WTC11 (cell line): ENCODE results near the gene PARD3B. TPM values are rescaled to one million over a fixed set of nuclear protein-coding genes. Genes with fewer than 3 reads are reported as not detected.

ENCODE experiments used
- ATAC-seq: fragments of 200-7000 bp; cut with Tn5 transposase; 2 replicates; pipeline ENCODE4 v1.10.0; 2021; ENCODE audit warnings: mild to moderate bottlenecking, moderate library complexity
- CTCF ChIA-PET: fragments of 300-600 bp; sonication (Branson Sonifier 250); formaldehyde crosslinking; loops from one replicate; lab custom pipeline; 2021; ENCODE audit warnings: antibody characterized with exemption; lab: Charles Lee
- POLR2A ChIA-PET: fragments of 350-600 bp; sonication (Branson Sonifier 250); formaldehyde crosslinking; loops from one replicate; lab custom pipeline; 2021; ENCODE audit warnings: antibody characterized with exemption; lab: Charles Lee
- DNase-seq: peaks from one replicate; pipeline ENCODE4 v3.0.0; 2021; ENCODE audit warnings: low spot score
- H3K27ac Mint-ChIP-seq: 2 replicates; pipeline ENCODE4 v1.8.0; 2021; ENCODE audit warnings: mixed read lengths
- H3K27me3 Mint-ChIP-seq: 2 replicates; pipeline ENCODE4 v1.8.0; 2021; ENCODE audit warnings: low read depth, mild to moderate bottlenecking, moderate library complexity, mixed read lengths
- H3K36me3 Mint-ChIP-seq: 2 replicates; pipeline ENCODE4 v1.8.0; 2021; ENCODE audit warnings: mixed read lengths
- H3K4me1 Mint-ChIP-seq: 2 replicates; pipeline ENCODE4 v1.8.0; 2022; ENCODE audit warnings: mixed read lengths
- H3K4me3 Mint-ChIP-seq: 2 replicates; pipeline ENCODE4 v1.8.0; 2021; ENCODE audit warnings: mild to moderate bottlenecking, moderate library complexity, mixed read lengths
- H3K9me3 Mint-ChIP-seq: 2 replicates; pipeline ENCODE4 v1.8.0; 2021; ENCODE audit warnings: mixed read lengths
- AFF4 ChIP-seq: sonication (generic); formaldehyde crosslinking; IDR thresholded peaks from 2 replicates; pipeline ENCODE4 v1.8.1; 2023; ENCODE audit warnings: mild to moderate bottlenecking, missing genetic modification reagents, borderline replicate concordance
- ATF2 ChIP-seq: sonication (generic); formaldehyde crosslinking; IDR thresholded peaks from 2 replicates; pipeline ENCODE4 v1.8.1; 2022; ENCODE audit warnings: low read depth, missing genetic modification reagents, borderline replicate concordance
- ATF6 ChIP-seq: sonication (generic); formaldehyde crosslinking; IDR thresholded peaks from 2 replicates; pipeline ENCODE4 v1.8.1; 2023; ENCODE audit warnings: mild to moderate bottlenecking, missing genetic modification reagents
- ERG ChIP-seq: fragments of 250-450 bp; sonication (Bioruptor Pico); IDR thresholded peaks from 2 replicates; pipeline ENCODE4 v1.8.0; 2021; ENCODE audit warnings: mild to moderate bottlenecking
- FOXP4 ChIP-seq: sonication (generic); formaldehyde crosslinking; IDR thresholded peaks from 2 replicates; pipeline ENCODE4 v1.8.0; 2022; ENCODE audit warnings: mild to moderate bottlenecking, missing genetic modification reagents
- GRHL2 ChIP-seq: fragments of 250-450 bp; sonication (Bioruptor Pico); IDR thresholded peaks from 2 replicates; pipeline ENCODE4 v1.8.0; 2022; ENCODE audit warnings: mild to moderate bottlenecking, moderate library complexity; ENCODE audit not compliant: insufficient replicate concordance, severe bottlenecking
- NFATC4 ChIP-seq: fragments of 250-450 bp; sonication (Bioruptor Pico); IDR thresholded peaks from 2 replicates; pipeline ENCODE4 v1.9.0; 2021; ENCODE audit warnings: mild to moderate bottlenecking
- NR2C2 ChIP-seq: sonication (generic); formaldehyde crosslinking; IDR thresholded peaks from 2 replicates; pipeline ENCODE4 v1.8.0; 2022; ENCODE audit warnings: mild to moderate bottlenecking, missing genetic modification reagents
- TEAD1 ChIP-seq: sonication (generic); formaldehyde crosslinking; IDR thresholded peaks from 2 replicates; pipeline ENCODE4 v1.8.0; 2022; ENCODE audit warnings: mild to moderate bottlenecking, missing genetic modification reagents
- USF1 ChIP-seq: sonication (generic); formaldehyde crosslinking; IDR thresholded peaks from 2 replicates; pipeline ENCODE4 v1.8.0; 2022; ENCODE audit warnings: mild to moderate bottlenecking, missing genetic modification reagents
- ZNF121 ChIP-seq: sonication (generic); formaldehyde crosslinking; IDR thresholded peaks from 2 replicates; pipeline ENCODE4 v1.8.0; 2023; ENCODE audit warnings: missing genetic modification reagents
- ZNF396 ChIP-seq: fragments of 250-450 bp; sonication (Bioruptor Pico); IDR thresholded peaks from 2 replicates; pipeline ENCODE4 v1.8.0; 2021; ENCODE audit warnings: mild to moderate bottlenecking, moderate library complexity, borderline replicate concordance
- total RNA-seq: library from RNA; stranded (reverse); gene quantifications from 3 replicates; pipeline ENCODE4 v1.2.3, GENCODE V29; 2021
- TF ChIP-seq, protein P1 (sequence below): sonication (generic); formaldehyde crosslinking; IDR thresholded peaks from 2 replicates; pipeline ENCODE4 v1.8.1; 2022; ENCODE audit warnings: mild to moderate bottlenecking, moderate library complexity, missing genetic modification reagents
- TF ChIP-seq, protein P2 (sequence below): sonication (generic); formaldehyde crosslinking; IDR thresholded peaks from 2 replicates; pipeline ENCODE4 v1.8.1; 2022; ENCODE audit warnings: low read depth, mild to moderate bottlenecking, moderate library complexity, missing genetic modification reagents, borderline replicate concordance

Gene PARD3B
- total RNA-seq, 1 experiment from 2014 or later, result 5.6 TPM

- Mint-ChIP-seq H3K36me3 (no peaks in the 10 kb centered on the region), H3K27ac (no peak overlapping the region), H3K9me3 (no peaks in the 10 kb centered on the region), H3K27me3 (no peaks in the 10 kb centered on the region), H3K4me1 (no peaks in the 10 kb centered on the region), H3K4me3 (no peak overlapping the region)
- DNase-seq, result no peak
- ChIA-PET CTCF (no interaction called here), POLR2A (no interaction called here)
- TF ChIP-seq ZNF396 (CRISPR knock-in tag) (no peak), USF1 (CRISPR knock-in tag) (no peak), ATF2 (CRISPR knock-in tag) (no peak), ERG (CRISPR knock-in tag) (no peak), TEAD1 (CRISPR knock-in tag) (no peak), NFATC4 (CRISPR knock-in tag) (no peak), AFF4 (no peak), ZNF121 (CRISPR knock-in tag) (no peak), FOXP4 (CRISPR knock-in tag) (no peak)
- TF ChIP-seq, protein P1, sequence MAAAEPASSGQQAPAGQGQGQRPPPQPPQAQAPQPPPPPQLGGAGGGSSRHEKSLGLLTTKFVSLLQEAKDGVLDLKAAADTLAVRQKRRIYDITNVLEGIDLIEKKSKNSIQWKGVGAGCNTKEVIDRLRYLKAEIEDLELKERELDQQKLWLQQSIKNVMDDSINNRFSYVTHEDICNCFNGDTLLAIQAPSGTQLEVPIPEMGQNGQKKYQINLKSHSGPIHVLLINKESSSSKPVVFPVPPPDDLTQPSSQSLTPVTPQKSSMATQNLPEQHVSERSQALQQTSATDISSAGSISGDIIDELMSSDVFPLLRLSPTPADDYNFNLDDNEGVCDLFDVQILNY, result no peak
- TF ChIP-seq, protein P2, sequence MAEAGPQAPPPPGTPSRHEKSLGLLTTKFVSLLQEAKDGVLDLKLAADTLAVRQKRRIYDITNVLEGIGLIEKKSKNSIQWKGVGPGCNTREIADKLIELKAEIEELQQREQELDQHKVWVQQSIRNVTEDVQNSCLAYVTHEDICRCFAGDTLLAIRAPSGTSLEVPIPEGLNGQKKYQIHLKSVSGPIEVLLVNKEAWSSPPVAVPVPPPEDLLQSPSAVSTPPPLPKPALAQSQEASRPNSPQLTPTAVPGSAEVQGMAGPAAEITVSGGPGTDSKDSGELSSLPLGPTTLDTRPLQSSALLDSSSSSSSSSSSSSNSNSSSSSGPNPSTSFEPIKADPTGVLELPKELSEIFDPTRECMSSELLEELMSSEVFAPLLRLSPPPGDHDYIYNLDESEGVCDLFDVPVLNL, result no peak
- no peak for ATAC-seq
These were observed 290.5 kb downstream of the PARD3B start for GRCh38 chr2:204835786-204836185.

DNA sequence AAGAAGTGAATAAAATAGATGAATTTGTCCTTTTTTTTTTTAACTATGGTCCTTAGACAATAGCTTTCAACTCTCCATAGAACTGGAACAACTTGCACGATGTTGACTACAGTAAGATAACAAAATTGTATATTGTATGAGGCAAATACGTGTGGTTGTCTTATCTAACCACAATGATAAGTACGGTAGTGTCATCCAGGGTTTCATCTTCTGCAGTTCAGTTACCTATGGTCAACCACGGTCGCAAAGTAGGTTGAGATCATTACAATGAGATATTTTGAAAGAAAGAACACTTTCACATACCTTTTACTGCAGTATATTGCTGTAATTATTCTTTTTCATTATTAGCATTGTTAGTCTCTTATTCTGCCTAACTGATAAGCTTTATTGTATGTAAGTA, 295.2 kb downstream of the PARD3B start:
- peaks cover 16% of the 10 kb centered on the region for H3K4me1 Mint-ChIP-seq
- no peak for TF ChIP-seq NR2C2 (CRISPR knock-in tag)
- TF ChIP-seq ATF6, result no peak
- TF ChIP-seq GRHL2 (CRISPR knock-in tag), result no peak
- TF ChIP-seq, all 79 proteins: peak for 0
- CTCF ChIA-PET, result no interaction called here
- POLR2A ChIA-PET, result no interaction called here
- H3K27ac Mint-ChIP-seq, result no peak overlapping the region
- no peak overlapping the region for H3K4me3 Mint-ChIP-seq
- no peak for ATAC-seq
- no peaks in the 10 kb centered on the region for H3K9me3 Mint-ChIP-seq
- no peaks in the 10 kb centered on the region for H3K36me3 Mint-ChIP-seq
- DNase-seq, result no peak
- no peaks in the 10 kb centered on the region for H3K27me3 Mint-ChIP-seq
